Measurements from ENCODE around the gene STK25.

The STK25 gene

GRCh38 chr2:241508240-241509154 is at the start of gene STK25:
Gene STK25 (minus strand): TSS chr2:241508584. CDS start chr2:241508035, 549 bp downstream.
- peak; percentile 96 to 97 for DNase-seq

GRCh38 chr2:241556746-241557145 is 48.4 kb upstream of the STK25 start:
- DNase-seq, result no peak

- no peak for DNase-seq
These were observed 47.3 kb upstream of the STK25 start for GRCh38 chr2:241555711-241556110.

- no peak for DNase-seq
These were observed 46.4 kb upstream of the STK25 start for GRCh38 chr2:241554610-241555322.

GRCh38 chr2:241553981-241554380 is 45.6 kb upstream of the STK25 start:
- no peak for DNase-seq

- no peak for DNase-seq
These were observed 45.1 kb upstream of the STK25 start for GRCh38 chr2:241553512-241553830.

GRCh38 chr2:241551998-241552737 is 43.8 kb upstream of the STK25 start:
- no peak for DNase-seq

- no peak for DNase-seq
These were observed 43.2 kb upstream of the STK25 start for GRCh38 chr2:241551599-241551997.

- DNase-seq, result no peak
These were observed 42.5 kb upstream of the STK25 start for GRCh38 chr2:241550616-241551580.

GRCh38 chr2:241548451-241548835 is 40.1 kb upstream of the STK25 start:
- no peak for DNase-seq

- no peak for DNase-seq
These were observed 39.5 kb upstream of the STK25 start for GRCh38 chr2:241547781-241548450.

- DNase-seq, result peak in 1 of 2 experiments; percentile 50
These were observed 38.6 kb upstream of the STK25 start for GRCh38 chr2:241546771-241547498.

GRCh38 chr2:241545523-241546473 is 37.4 kb upstream of the STK25 start:
- DNase-seq, result no peak

GRCh38 chr2:241545106-241545505 is 36.7 kb upstream of the STK25 start:
- DNase-seq, result no peak

GRCh38 chr2:241542278-241542605 is 33.9 kb upstream of the STK25 start:
- no peak for DNase-seq

- no peak for DNase-seq
These were observed 33.3 kb upstream of the STK25 start for GRCh38 chr2:241541564-241542277.

- peak in 1 of 2 experiments; percentile 28 for DNase-seq
These were observed 32.6 kb upstream of the STK25 start for GRCh38 chr2:241540771-241541561.

GRCh38 chr2:241540401-241540770 is 32.0 kb upstream of the STK25 start:
- DNase-seq, result no peak

Data from SW 1271 (cell line).